MM.1S (cell line): ENCODE results near the gene DEPDC5.

Experiments
- DNase-seq: peaks from one replicate; pipeline ENCODE4 v3.0.0-alpha.2; 2015
- H2AFZ ChIP-seq: fragments of 300-600 bp; sonication (generic); 2 replicates; pipeline ENCODE4 v1.6.0; 2016; ENCODE audit warnings: antibody characterized with exemption, low read length
- H3F3A ChIP-seq: fragments of 300-600 bp; sonication (generic); 2 replicates; pipeline ENCODE4 v1.6.1; 2016; ENCODE audit warnings: mild to moderate bottlenecking, antibody characterized with exemption, low read length, moderate library complexity, mixed read lengths; ENCODE audit not compliant: insufficient read depth
- H3K27ac ChIP-seq: fragments of 300-600 bp; sonication (generic); 2 replicates; pipeline ENCODE4 v1.5.1; 2016; ENCODE audit warnings: mild to moderate bottlenecking, low read length
- H3K27me3 ChIP-seq: fragments of 300-600 bp; sonication (generic); replicated peaks from 2 replicates; pipeline ENCODE4 v1.6.0; 2016; ENCODE audit warnings: low read length; ENCODE audit not compliant: insufficient read depth
- H3K36me3 ChIP-seq: fragments of 300-600 bp; sonication (generic); replicated peaks from 2 replicates; pipeline ENCODE4 v1.6.1; 2016; ENCODE audit warnings: mild to moderate bottlenecking, low read length, mixed read lengths; ENCODE audit not compliant: insufficient read depth
- H3K4me1 ChIP-seq: fragments of 300-600 bp; sonication (generic); 2 replicates; pipeline ENCODE4 v1.6.1; 2016; ENCODE audit warnings: low read length, mixed read lengths
- H3K4me2 ChIP-seq: fragments of 300-600 bp; sonication (generic); 2 replicates; pipeline ENCODE4 v1.6.0; 2016; ENCODE audit warnings: low read depth, low read length
- H3K4me3 ChIP-seq: fragments of 300-600 bp; sonication (generic); 2 replicates; pipeline ENCODE4 v1.5.1; 2016; ENCODE audit warnings: low read length, mixed read lengths
- H3K79me2 ChIP-seq: fragments of 300-600 bp; sonication (generic); 2 replicates; pipeline ENCODE4 v1.6.1; 2016; ENCODE audit warnings: mixed run types, low read length, mixed read lengths
- H3K9ac ChIP-seq: fragments of 300-600 bp; sonication (generic); 2 replicates; pipeline ENCODE4 v1.6.1; 2016; ENCODE audit warnings: low read length, mixed read lengths
- H3K9me2 ChIP-seq: fragments of 300-600 bp; sonication (generic); replicated peaks from 2 replicates; pipeline ENCODE4 v1.6.1; 2016; ENCODE audit warnings: mild to moderate bottlenecking, low read length, mixed read lengths; ENCODE audit not compliant: insufficient read depth
- H3K9me3 ChIP-seq: fragments of 300-600 bp; sonication (generic); replicated peaks from 2 replicates; pipeline ENCODE4 v1.6.1; 2016; ENCODE audit warnings: mild to moderate bottlenecking, low read length, mixed read lengths; ENCODE audit not compliant: insufficient read depth
- H4K20me1 ChIP-seq: fragments of 300-600 bp; sonication (generic); 2 replicates; pipeline ENCODE4 v1.6.1; 2016; ENCODE audit warnings: mild to moderate bottlenecking, low read length, moderate library complexity, mixed read lengths; ENCODE audit not compliant: insufficient read depth
- EZH2 ChIP-seq: fragments of 300-600 bp; sonication (generic); optimal IDR thresholded peaks from 2 replicates; pipeline ENCODE3; 2017; ENCODE audit warnings: low read depth, mild to moderate bottlenecking, antibody characterized with exemption, low read length, mixed read lengths
- EZH2phosphoT487 ChIP-seq: fragments of 300-600 bp; sonication (generic); IDR thresholded peaks from 2 replicates; pipeline ENCODE4 v1.6.1; 2018; ENCODE audit warnings: antibody characterized with exemption, low read length
- TF ChIP-seq, protein P1 (sequence below): fragments of 300-600 bp; sonication (generic); IDR thresholded peaks from 2 replicates; pipeline ENCODE4 v1.5.1; 2016; ENCODE audit warnings: antibody characterized with exemption, low read length, mixed read lengths

DEPDC5 gene

DNA sequence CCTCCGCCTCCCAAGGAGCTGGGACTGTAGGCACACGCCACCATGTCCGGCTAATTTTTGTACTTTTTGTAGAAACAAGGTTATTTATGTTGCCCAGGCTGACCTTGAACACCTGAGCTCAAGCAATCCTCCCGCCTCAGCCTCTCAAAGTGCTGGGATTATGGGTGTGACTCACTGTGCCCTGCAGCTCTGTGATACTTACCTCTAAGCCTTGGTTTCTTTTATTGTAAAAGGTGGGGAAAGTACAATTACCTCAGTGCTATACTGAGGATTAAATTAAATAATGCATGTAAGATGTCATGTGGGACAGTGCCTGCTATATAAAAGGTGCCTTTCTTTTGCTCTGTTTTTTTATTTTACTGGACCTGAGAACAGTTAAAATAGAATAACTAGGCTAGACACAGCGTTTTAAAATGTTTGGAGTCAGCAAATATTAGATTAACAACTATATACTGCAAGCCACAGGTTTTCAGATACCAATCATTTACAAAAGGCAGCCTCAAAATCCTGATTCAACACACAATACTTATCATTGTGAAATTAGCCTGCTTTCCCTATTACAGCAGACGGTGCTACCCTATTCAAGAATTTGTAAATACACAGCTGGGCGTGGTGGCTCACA lies 33.9 kb upstream of the DEPDC5 start:
- Histone ChIP-seq H3K4me2 (no peak overlapping the region), H3K36me3 (peaks cover 10% of the 10 kb centered on the region), H4K20me1 (no peaks in the 10 kb centered on the region), H3K9ac (no peak overlapping the region), H2AFZ (no peak overlapping the region), H3K27ac (no peak overlapping the region), H3K4me1 (no peaks in the 10 kb centered on the region), H3K9me2 (no peaks in the 10 kb centered on the region), H3K27me3 (no peaks in the 10 kb centered on the region), H3K79me2 (no peaks in the 10 kb centered on the region), H3F3A (no peaks in the 10 kb centered on the region), H3K4me3 (no peak overlapping the region), H3K9me3 (no peaks in the 10 kb centered on the region)
- DNase-seq = no peak
- TF ChIP-seq EZH2phosphoT487 (no peak), EZH2 (no peak)
- TF ChIP-seq, protein P1, sequence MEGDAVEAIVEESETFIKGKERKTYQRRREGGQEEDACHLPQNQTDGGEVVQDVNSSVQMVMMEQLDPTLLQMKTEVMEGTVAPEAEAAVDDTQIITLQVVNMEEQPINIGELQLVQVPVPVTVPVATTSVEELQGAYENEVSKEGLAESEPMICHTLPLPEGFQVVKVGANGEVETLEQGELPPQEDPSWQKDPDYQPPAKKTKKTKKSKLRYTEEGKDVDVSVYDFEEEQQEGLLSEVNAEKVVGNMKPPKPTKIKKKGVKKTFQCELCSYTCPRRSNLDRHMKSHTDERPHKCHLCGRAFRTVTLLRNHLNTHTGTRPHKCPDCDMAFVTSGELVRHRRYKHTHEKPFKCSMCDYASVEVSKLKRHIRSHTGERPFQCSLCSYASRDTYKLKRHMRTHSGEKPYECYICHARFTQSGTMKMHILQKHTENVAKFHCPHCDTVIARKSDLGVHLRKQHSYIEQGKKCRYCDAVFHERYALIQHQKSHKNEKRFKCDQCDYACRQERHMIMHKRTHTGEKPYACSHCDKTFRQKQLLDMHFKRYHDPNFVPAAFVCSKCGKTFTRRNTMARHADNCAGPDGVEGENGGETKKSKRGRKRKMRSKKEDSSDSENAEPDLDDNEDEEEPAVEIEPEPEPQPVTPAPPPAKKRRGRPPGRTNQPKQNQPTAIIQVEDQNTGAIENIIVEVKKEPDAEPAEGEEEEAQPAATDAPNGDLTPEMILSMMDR = no peak

DNA sequence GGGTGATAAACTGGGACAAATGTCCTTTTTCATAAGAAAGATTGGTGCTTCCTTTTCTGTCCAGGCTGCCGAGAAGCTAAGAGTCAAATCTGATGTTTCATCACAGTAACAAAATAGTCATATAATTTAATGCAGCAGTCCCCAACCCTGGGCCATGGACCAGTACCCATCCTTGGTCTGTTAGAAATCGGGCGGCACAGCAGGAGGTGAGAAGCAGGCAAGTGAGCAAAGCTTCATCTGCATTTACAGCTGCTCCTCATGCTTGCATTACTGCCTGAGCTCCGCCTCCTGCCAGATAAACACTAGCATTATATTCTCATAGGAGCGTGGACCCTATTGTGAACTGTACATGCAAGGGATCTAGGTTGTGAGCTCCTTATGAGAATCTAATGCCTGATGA lies 30.1 kb upstream of the DEPDC5 start:
- Histone ChIP-seq H3F3A (no peaks in the 10 kb centered on the region), H4K20me1 (no peaks in the 10 kb centered on the region), H3K27ac (no peak overlapping the region), H3K4me3 (no peak overlapping the region), H3K4me1 (no peaks in the 10 kb centered on the region), H3K4me2 (no peak overlapping the region), H3K36me3 (no peaks in the 10 kb centered on the region; the same call in 1 of the 2 replicates), H2AFZ (no peak overlapping the region), H3K9ac (no peak overlapping the region), H3K27me3 (no peaks in the 10 kb centered on the region), H3K79me2 (no peaks in the 10 kb centered on the region), H3K9me2 (no peaks in the 10 kb centered on the region), H3K9me3 (no peaks in the 10 kb centered on the region)
- TF ChIP-seq EZH2 (no peak), EZH2phosphoT487 (no peak)
- TF ChIP-seq, protein P1 = no peak
- DNase-seq = no peak

DNA sequence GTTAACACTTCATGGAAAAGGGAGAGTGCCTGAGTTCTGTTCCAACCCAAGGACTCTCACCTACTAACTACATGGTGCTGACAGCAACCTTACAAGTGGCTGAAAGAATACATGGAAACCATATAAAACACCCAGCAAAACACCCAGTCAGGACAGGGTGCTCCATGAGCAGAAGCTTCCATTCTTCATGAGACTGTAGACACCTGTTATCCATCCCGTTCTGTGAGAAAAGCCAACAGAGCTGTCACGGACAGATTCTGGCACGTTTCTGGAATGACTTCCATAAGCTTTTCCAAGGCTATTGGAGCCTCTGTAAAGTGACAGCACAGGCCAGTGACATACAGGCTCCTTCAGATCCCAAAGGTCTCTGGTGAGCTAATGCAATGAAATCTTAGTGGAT lies 27.1 kb upstream of the DEPDC5 start:
- H3K4me3 ChIP-seq = no peak overlapping the region

More for the DNA sequence above, 27.1 kb upstream of the DEPDC5 start:
- H3K9me2 ChIP-seq = no peaks in the 10 kb centered on the region
- no peaks in the 10 kb centered on the region for H3K9me3 ChIP-seq
- TF ChIP-seq EZH2phosphoT487 = no peak
- TF ChIP-seq, protein P1 = no peak
- TF ChIP-seq EZH2 = no peak
- peaks cover 9% of the 10 kb centered on the region; the same call in 1 of the 2 replicates for H3K79me2 ChIP-seq
- no peak overlapping the region for H3K9ac ChIP-seq
- peaks cover 4% of the 10 kb centered on the region; the same call in 1 of the 2 replicates for H4K20me1 ChIP-seq
- no peak overlapping the region for H3K4me2 ChIP-seq
- no peak overlapping the region for H3K27ac ChIP-seq
- no peak for DNase-seq
- H3K27me3 ChIP-seq = no peaks in the 10 kb centered on the region
- H3F3A ChIP-seq = no peaks in the 10 kb centered on the region
- H2AFZ ChIP-seq = no peak overlapping the region
- no peaks in the 10 kb centered on the region for H3K4me1 ChIP-seq
- no peaks in the 10 kb centered on the region; the same call in 1 of the 2 replicates for H3K36me3 ChIP-seq
